ENCODE results near the gene NOXA1. TPM values are rescaled to one million over a fixed set of nuclear protein-coding genes. Genes with fewer than 3 reads are reported as not detected.

Gene NOXA1
- total RNA-seq = 1 to 10 TPM; 1.4 to 3.3 (median 2.9) TPM
- polyA plus RNA-seq = 10 to 100 TPM; 15.0 to 16.4 (median 15.4) TPM

DNA sequence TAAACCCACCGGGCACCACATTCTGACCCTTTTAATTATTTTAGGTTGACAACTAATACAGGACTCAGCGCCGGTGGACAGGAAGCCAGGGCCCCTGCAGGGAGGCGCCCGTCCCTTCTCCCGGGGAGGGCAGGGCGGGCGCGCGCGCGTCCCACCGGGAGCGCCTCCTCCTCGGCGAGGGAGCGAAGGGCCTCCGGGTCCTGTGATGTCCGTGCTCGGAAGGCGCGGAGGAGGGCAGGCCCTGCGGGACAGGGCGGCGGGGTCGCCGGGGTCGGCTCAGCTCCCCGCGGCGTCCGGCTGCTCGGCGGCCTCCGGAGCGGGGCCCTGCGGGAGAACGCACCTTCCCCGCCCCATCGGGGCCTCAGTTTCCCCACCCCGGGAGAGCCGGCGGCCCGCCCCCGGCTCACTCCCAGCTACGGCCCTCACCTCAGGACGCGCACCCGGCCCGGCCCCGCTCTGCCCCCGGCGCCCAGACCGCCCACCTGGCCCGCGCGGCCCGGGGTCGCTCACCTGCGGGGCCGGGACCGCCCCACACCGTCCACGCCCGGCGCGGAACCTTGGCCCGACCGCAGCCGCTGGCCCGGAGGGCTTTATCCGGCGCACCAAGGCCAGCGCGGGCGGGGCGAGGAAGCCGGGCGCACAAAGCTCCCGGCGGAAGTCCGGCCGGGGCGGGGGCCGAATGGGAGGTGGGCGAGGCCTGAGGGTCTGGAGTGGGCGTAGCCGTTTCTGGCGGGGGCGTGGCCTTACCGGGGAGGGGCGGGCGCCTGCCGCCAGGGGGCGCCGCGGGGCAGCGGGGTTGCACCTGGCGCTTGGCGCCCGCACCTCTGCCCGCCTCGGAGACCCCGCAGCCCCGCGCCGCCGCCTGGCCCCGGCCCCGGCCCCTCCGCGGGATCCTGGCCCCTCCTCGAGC is at the start of gene NOXA1, which contains the start of gene EXD3:
Gene NOXA1 (plus strand): TSS at position 790 of the 910 bp plus-strand sequence. CDS start 137 bp downstream, outside the sequence.
Gene EXD3 (minus strand): TSS at position 559 of the 910 bp plus-strand sequence. CDS start 27,805 bp downstream, outside the sequence.
- TF ChIP-seq EP300 (IDR thresholded peaks at IDR 0.05) = no peak
- TF ChIP-seq, protein P1, sequence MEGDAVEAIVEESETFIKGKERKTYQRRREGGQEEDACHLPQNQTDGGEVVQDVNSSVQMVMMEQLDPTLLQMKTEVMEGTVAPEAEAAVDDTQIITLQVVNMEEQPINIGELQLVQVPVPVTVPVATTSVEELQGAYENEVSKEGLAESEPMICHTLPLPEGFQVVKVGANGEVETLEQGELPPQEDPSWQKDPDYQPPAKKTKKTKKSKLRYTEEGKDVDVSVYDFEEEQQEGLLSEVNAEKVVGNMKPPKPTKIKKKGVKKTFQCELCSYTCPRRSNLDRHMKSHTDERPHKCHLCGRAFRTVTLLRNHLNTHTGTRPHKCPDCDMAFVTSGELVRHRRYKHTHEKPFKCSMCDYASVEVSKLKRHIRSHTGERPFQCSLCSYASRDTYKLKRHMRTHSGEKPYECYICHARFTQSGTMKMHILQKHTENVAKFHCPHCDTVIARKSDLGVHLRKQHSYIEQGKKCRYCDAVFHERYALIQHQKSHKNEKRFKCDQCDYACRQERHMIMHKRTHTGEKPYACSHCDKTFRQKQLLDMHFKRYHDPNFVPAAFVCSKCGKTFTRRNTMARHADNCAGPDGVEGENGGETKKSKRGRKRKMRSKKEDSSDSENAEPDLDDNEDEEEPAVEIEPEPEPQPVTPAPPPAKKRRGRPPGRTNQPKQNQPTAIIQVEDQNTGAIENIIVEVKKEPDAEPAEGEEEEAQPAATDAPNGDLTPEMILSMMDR (IDR thresholded peaks at IDR 0.05) = peak in 2 of 4 experiments; percentile 22 to 66
- no peak for TF ChIP-seq POLR2A (IDR thresholded peaks at IDR 0.05)
- peak in 3 of 4 donors; percentile 51 to 68 (median 61) for TF ChIP-seq POLR2AphosphoS5 (IDR thresholded peaks at IDR 0.05)
- DNase-seq = peak; percentile 96
- Histone ChIP-seq H3K27ac (peak within 1 kb of the TSS; percentile 72 to 77 (median 73)), H3K9me3 (no peaks in the 10 kb centered on the region), H3K36me3 (no peaks in the 10 kb centered on the region), H3K4me1 (peaks cover 0 to 45% (median 30%) of the 10 kb centered on the region in 4 donors), H3K27me3 (no peaks in the 10 kb centered on the region), H3K4me3 (peak within 1 kb of the TSS; percentile 37 to 94 (median 86))
- 1% methylated on average over 113 of the region's 113 CpGs for WGBS, 2 donors
- intact Hi-C loops (cut with DNase I) = loop anchor here (1.0 to 5.0 kb wide), 2 partner anchors 34 to 101 kb away; partner anchors contain the start of gene NSMF

DNA sequence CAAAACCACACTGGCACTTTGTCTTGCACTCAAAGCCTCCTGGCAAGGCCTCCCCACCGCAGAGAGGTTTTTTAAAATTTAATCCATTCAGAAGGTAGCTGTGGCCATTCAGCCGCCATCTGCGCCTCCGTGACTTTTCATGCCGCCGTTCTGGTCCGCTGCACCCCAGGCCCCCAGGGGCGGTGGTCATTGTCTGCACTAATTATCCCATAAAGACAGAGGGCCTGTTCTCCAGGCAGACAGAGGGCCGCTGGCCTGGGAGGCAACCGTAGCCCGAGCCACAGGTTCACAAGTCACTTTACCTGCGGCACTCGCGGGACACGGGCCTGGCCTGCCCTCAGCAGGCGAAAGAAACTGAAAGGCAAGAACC is 49.6 kb upstream of the NOXA1 start:
- Histone ChIP-seq H3K27ac (no peak overlapping the region), H3K27me3 (no peaks in the 10 kb centered on the region), H3K36me3 (peaks cover 0 to 17% (median 0%) of the 10 kb centered on the region in 4 donors), H3K4me3 (no peak overlapping the region), H3K9me3 (no peaks in the 10 kb centered on the region), H3K4me1 (peaks cover 0 to 2% (median 0%) of the 10 kb centered on the region in 4 donors)
- intact Hi-C loops (cut with DNase I) = no loop called here
- TF ChIP-seq POLR2AphosphoS5 (IDR thresholded peaks at IDR 0.05) (no peak), EP300 (IDR thresholded peaks at IDR 0.05) (no peak), POLR2A (IDR thresholded peaks at IDR 0.05) (no peak)
- TF ChIP-seq, protein P1 (IDR thresholded peaks at IDR 0.05) = no peak
- DNase-seq = peak; percentile 48
- WGBS, 2 donors = 91 to 96% methylated on average over 16 of the region's 16 CpGs

GRCh38 chr9:137374131-137374845 is 48.9 kb upstream of the NOXA1 start:
- 96% methylated on average over 37 of the region's 37 CpGs for WGBS, 2 donors
- H3K36me3 ChIP-seq = peaks cover 0 to 17% (median 0%) of the 10 kb centered on the region in 4 donors
- no peak overlapping the region for H3K4me3 ChIP-seq
- H3K27me3 ChIP-seq = no peaks in the 10 kb centered on the region
- H3K27ac ChIP-seq = no peak overlapping the region
- DNase-seq = peak; percentile 29
- intact Hi-C loops (cut with DNase I) = no loop called here
- H3K9me3 ChIP-seq = no peaks in the 10 kb centered on the region
- H3K4me1 ChIP-seq = no peaks in the 10 kb centered on the region
- TF ChIP-seq POLR2A (IDR thresholded peaks at IDR 0.05) (no peak), POLR2AphosphoS5 (IDR thresholded peaks at IDR 0.05) (no peak), EP300 (IDR thresholded peaks at IDR 0.05) (no peak)
- TF ChIP-seq, protein P1 (IDR thresholded peaks at IDR 0.05) = no peak

DNA sequence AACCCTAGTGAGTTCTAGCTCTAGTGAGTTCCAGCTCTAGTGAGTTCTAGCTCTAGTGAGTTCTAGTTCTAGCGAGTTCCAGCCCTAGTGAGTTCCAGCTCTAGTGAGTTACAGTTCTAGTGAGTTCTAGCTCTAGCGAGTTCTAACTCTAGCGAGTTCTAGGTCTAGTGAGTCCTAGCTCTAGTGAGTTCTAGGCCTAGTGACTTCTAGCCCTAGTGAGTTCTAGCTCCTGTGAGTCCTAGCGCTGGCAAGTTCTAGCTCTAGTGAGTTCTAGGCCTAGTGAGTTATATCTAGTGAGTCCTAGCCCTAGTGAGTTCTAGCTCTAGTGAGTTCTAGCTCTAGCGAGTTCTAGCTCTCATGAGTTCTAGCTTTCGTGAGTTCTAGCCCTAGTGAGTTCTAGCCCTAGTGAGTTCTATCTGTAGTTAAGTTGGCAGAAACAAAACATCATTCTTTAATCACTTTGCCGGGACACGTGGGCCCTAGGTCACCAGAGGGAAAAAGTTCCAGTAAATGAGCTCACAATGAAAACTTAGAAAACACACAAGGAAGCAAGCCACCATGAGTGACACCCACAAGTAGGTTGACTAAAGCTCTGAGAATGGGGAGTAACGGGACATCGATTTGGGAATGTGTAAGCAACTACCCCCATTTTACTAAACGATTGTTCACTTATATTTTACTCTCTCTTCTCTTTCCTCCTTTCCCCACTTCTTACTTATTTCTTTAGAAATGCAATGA is 47.7 kb upstream of the NOXA1 start:
- Histone ChIP-seq H3K27me3 (no peaks in the 10 kb centered on the region), H3K4me1 (no peaks in the 10 kb centered on the region), H3K36me3 (peaks cover 0 to 17% (median 0%) of the 10 kb centered on the region in 4 donors), H3K4me3 (no peak overlapping the region), H3K9me3 (no peaks in the 10 kb centered on the region), H3K27ac (no peak overlapping the region)
- no peak for DNase-seq
- 97 to 98% methylated on average over 11 of the region's 11 CpGs for WGBS, 2 donors
- intact Hi-C loops (cut with DNase I) = no loop called here
- no peak for TF ChIP-seq POLR2AphosphoS5 (IDR thresholded peaks at IDR 0.05)
- TF ChIP-seq EP300 (IDR thresholded peaks at IDR 0.05) = no peak
- TF ChIP-seq POLR2A (IDR thresholded peaks at IDR 0.05) = no peak
- TF ChIP-seq, protein P1 (IDR thresholded peaks at IDR 0.05) = no peak

All from sigmoid colon (tissue), 7 donors.